ENCODE measurements around the gene REELD1.

REELD1 gene

GRCh38 chr4:146214238-146214637, at the start of gene REELD1:
TSS of gene REELD1 (plus strand) at chr4:146214538. CDS start at chr4:146216953, 2,415 bp downstream.
- no peak for DNase-seq

- DNase-seq: no peak
Measured at GRCh38 chr4:146165221-146165620, 49.1 kb upstream of the REELD1 start.

DNA sequence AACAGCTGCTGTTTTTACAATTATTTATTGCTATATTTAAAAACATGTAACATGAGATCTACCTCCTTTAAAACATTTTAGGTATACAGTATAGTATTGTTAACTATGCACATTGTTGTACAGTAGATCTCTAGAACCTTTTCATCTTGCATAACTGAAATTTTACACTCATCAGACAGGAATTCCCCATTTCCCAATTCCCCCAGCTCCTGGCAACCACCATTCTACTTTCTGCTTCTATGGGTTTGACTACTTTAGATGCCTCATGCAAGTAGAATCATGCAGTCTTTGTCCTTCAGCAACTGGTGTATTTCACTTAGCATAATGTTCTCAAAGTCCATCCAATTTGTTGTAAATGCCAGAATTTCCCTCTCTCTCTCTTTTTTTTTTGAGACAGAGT, 48.5 kb upstream of the REELD1 start:
- no peak for DNase-seq

DNA sequence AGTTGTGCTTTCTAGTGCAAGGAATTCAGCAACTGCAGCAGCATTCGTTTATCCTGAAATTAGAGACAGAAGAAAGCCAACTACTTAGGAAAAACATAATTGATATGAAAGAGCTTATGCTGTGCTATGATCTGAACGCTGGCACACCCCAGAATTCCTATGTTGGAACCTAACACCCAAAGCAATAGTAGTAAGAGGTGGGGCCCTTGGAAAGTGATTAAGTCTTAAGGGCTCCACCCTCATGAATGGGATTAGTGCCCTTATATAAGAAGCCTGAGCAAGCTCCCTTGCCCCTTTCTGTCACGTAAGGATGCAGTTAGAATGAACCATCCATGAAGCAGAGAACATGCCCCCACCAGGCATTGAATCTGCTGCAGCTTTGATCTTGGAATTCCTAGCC, 44.2 kb upstream of the REELD1 start:
- no peak for DNase-seq

DNA sequence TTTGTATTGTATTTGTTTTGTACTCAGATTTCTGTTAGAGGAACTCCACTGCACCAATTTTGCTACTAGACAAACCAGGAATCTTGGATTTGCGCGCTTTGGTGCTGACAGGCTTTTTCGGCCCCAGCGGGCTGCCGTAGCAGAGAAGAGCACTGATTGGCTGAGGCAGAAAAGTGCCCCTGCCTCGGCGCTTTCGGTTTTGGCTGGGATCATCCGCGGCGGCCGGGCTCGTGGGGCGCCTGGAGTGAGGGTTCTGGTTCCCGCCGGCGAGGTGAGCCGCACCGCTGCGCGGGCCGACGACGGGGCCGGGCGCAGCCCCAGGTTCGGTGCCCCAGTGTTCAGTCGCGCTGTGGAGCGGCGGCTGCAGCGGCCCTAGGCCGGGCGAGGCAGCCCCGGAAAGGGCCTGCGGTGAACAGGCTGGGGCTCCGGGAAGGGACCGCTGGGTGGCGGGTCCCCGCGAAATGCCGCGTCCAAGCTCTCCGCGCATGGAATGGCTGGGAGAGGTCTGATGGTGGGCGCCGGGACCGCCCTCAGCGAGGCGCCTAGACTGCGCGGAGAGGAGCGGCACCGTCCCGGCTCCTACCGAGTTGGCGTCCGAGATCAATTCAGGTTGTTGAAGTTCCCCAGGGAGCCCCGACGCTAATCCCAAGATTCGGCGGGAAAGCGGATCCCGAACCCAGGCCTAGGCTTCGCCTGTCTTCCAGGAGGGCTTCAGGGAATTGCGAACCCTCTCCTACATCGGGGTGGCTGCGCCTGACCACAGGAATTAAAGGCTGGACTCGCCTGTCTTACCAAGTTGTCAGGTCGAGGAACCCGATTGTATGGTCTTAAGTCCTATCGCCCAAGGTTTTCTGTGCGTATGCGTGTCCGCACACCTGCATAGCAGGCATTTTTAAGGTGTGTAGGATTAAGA, 38.5 kb upstream of the REELD1 start, which contains the start of gene LSM6:
Gene LSM6, plus strand, starts transcription at position 178 of the 913 bp plus-strand sequence. CDS start 7,204 bp downstream, outside the sequence.
- DNase-seq: peak; percentile 87

GRCh38 chr4:146176891-146177290, 37.4 kb upstream of the REELD1 start:
- DNase-seq: no peak

- DNase-seq: no peak
Measured at GRCh38 chr4:146178126-146178525, 36.2 kb upstream of the REELD1 start.

DNA sequence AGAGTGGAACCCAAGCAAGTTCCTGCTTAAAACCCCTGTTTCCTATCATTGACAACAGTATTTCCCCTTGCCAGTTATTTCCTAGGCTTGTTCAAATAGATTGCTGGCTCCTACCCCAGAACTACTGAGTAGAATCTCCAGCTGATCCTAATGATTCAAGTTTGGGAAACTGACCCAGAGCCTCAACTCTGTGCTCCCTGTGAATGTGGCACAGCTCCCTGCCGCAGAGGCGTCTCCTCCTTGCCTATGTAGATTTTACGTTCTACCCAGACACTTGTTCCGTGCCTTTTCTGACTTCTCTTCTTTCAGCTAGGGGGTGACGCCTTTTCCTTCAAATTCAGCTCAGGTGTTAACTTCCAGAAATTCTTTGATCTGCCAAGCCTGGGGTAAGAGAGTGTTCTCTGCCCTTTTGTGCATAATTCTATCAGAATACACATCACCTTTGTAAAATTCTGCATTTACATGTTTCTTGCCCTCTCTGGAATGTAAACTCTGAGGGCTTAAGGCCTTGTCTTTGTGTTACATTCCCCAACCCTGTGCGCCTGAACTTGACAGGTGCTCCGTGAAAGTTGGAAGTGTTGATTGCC, 34.5 kb upstream of the REELD1 start:
- DNase-seq: no peak

DNA sequence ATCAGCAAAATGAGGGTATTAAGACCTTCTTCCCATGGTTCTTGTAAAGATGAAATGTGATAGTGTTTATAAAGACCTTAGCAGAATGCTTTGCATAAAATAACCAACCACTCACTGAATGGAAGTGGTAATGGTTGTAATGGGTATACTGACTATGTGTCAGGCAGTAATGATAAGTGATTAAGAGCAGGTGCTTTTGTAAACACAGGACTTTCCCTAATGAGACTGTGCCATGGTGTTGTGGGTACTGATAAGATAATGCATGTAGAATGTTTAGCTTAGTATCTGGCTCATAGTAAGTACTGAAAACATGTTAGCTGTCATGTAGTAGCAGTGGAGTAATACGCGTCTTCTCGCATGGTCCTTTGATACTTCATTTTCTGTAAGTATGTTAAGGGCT, 31.9 kb upstream of the REELD1 start:
- DNase-seq: no peak

- DNase-seq: no peak
Measured at GRCh38 chr4:146183209-146183608, 31.1 kb upstream of the REELD1 start.

DNA sequence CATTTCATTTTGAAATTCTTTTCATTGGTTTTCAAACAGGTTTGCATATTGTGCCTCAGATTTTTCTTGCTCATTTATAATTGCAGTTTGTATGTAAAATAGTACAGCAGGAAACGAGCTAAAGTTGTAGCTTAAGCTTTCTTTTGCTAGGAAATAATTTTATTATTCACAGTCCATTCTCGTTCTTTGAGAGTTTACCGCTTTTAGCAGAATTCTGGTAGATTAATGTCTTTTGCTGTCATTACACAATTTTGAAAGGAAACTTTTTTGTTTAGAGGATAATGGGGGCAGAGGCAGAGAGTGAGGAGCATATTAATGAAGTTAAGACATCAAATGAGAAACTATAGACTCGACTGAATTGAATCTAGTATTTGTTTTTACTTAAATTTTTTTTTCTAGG, 28.3 kb upstream of the REELD1 start:
- no peak for DNase-seq

DNA sequence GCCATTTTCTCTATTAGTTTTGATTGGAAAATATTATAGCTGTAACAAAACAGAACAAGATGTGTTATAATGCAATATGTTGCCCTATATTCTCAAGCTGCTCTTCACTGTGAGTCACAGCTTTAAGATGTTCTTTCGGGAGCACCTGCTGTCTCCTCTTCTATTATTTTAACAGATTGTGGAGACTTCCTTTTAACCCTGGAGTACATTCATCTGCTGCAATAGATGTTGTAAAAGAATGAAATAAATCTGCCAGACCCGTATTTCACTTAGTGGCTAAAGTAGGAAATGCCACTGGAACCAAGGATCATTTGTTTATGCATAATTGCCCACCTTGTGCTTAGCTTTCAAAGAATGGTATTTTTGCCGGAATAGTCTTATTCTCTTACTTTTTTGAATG, 27.7 kb upstream of the REELD1 start:
- DNase-seq: no peak

- no peak for DNase-seq
Measured at GRCh38 chr4:146190456-146190855, 23.9 kb upstream of the REELD1 start.

GRCh38 chr4:146191766-146192458, 22.4 kb upstream of the REELD1 start:
- DNase-seq: no peak

DNA sequence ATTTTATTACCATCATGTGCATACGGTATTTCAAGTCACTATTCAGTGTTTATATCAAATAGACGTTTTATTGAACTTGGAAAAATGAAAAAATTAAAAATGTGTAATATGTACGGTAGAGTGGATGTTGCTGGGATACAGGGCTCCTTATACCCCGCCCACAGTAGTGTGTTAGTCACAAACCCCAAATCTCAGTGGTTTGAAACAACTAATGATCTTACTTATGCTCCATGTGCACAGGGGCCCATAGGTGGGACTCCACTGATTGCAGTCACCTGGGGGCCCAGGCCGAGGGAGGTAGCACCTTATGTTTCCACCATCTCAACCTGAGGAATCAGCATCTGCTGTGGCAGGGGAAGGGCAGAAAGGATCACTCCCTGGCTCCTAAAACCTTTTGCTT, 20.7 kb upstream of the REELD1 start:
- DNase-seq: no peak

DNA sequence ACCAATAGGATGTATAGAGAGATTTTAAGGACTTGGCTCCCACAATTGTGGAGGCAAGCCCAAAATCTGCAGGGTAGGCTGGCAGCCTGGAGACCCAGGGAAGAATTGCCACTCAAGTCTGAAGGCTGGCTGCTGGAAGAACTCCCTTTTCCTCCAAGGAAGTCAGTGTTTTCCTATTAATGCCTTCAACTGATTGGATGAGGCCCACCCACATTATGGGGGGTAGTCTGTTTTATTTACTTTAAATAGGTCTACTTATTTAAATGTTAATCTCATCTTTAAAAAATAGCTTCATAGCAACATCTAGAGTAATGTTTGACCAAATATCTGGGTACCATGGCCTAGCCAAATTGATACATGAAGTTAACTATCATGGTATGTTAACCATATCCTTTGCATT, 20.1 kb upstream of the REELD1 start:
- DNase-seq: no peak

DNA sequence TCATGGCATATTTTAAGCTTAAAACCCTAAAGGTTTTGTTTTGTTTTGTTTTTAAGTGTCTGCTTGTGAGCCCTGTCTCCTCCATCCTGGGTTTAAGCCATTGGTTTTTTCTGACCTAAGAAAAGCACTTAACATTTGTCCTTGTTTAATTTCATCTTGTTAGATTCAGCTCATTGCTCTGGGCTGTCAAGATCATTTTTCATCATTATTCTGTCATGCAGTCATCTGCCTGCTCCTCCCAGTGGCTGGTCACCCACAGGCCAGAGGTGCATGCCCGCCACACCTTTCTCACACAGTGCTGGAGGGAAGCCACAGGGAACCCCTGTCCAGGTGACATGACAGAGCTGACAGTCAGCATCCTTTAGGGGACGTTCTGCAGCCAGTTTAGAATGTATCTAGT, 11.7 kb upstream of the REELD1 start:
- DNase-seq: no peak

DNA sequence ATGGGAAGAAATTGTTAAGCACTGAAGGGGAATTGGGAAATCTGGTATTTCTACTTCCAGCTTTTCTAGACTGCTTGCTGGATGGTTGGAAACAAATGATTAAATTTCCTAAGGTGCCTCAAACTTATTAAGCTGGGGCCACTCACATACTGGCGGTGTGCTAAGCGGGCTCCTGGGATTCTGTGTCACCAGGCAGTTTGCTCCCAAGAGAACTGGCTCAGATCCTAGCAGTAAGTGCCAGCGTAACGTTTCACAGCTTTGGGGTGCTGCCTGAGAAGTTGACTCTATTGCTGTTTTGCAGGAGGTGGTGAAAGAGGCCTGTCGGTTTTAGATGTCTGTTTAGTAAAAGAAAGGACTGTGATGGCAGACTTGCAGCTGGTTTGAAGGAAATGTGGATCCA, 6.9 kb upstream of the REELD1 start:
- no peak for DNase-seq

GRCh38 chr4:146210890-146211289, 3.4 kb upstream of the REELD1 start:
- DNase-seq: no peak

DNA sequence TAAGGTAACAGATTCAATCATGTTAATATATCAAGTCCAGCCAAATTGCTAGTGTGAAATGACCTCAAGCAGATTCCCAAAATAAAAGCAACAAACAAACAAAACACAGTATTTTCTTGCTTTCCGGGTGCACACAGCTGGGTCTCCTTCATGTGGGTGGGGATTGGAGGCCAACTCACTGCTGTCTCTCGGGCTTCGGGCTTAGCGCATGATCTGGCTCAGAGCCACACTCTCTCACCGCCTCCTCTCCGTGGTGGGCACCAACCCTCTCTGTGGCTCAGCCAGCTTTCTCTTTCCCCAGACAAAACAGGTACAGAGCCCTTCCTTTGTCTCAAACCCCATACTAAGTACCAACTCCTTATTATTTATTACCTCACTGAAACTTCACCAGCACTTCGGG, 2.9 kb upstream of the REELD1 start:
- DNase-seq: no peak

GRCh38 chr4:146212781-146213180, 1.6 kb upstream of the REELD1 start:
- no peak for DNase-seq

GRCh38 chr4:146222313-146222712, 8.0 kb downstream of the REELD1 start:
- DNase-seq: no peak

- DNase-seq: no peak
Measured at GRCh38 chr4:146224326-146224966, 10.1 kb downstream of the REELD1 start.

All from activated CD4-positive, alpha-beta T cell treated with anti-CD3 and anti-CD28 coated beads, Interleukin-2, amount 50 U/mL, for 16 hours (primary cell).